ENCODE measurements around the gene AEN. TPM values are rescaled to one million over a fixed set of nuclear protein-coding genes. Genes with fewer than 3 reads are reported as not detected.

The AEN gene
- total and polyA plus RNA-seq, 2 of the 8 experiments (the other 6 are each of a cell fraction or from before 2014, with no cell fraction given) = 112 to 122 TPM

- ChIA-PET POLR2A (ENCODE audit: partially characterized antibody) (interaction anchor here (1.1 to 4.0 kb wide), 4 partner anchors 13 to 141 kb away, joined by 3 to 21 read pairs (median 6); partner anchors contain the start of genes AEN, ISG20, MRPL46 and MRPS11), CTCF (ENCODE audit: partially characterized antibody) (interaction anchor here (0.5 to 2.4 kb wide), 14 partner anchors 9 to 1004 kb away, joined by 3 to 6 read pairs (median 4); partner anchors contain the start of gene ISG20)
- peaks cover 0 to 5% of the 10 kb centered on the region in 2 experiments for H4K20me1 ChIP-seq (replicated peaks in 1 of 2; ENCODE audit: control insufficient read depth in 1 of 2, insufficient read depth in 2 of 2, low read length in 2 of 2)
- H3K36me3 ChIP-seq (ENCODE audit: control insufficient read depth in 2 of 4, insufficient read depth in 4 of 4, low read length in 3 of 4) = no peaks in the 10 kb centered on the region
- no peak overlapping the region for H3K4ac ChIP-seq (replicated peaks; ENCODE audit: insufficient read length, low read depth, low read length)
- WGBS, 2 experiments (ENCODE audit: extremely low coverage in 1 of 2, insufficient coverage in 1 of 2, insufficient read length in 1 of 2, insufficient replicate concordance in 2 of 2, low coverage in 1 of 2, low lambda C conversion rate in 2 of 2, missing lambda C conversion rate in 1 of 2) = 86% methylated on average over 4 of the region's 4 CpGs; no CpG with 5 or more reads in 1 of the 2 experiments
- no peak overlapping the region for H4K91ac ChIP-seq (replicated peaks; ENCODE audit: insufficient read length, low read length)
- no peak overlapping the region for H2BK12ac ChIP-seq (ENCODE audit: low read depth, low read length)
- no peak for FAIRE-seq
- no peak for DNase-seq (ENCODE audit: low read depth in 1 of 2, low spot score in 2 of 2)
- no peak overlapping the region for H3K4me2 ChIP-seq (ENCODE audit: insufficient read depth in 1 of 2, low read depth in 2 of 2, low read length in 2 of 2)
- no peak overlapping the region for H3K56ac ChIP-seq (replicated peaks; ENCODE audit: insufficient read length, low read depth, low read length)
- H3K4me1 ChIP-seq (replicated peaks in 1 of 4; ENCODE audit: control insufficient read depth in 3 of 4, insufficient read depth in 4 of 4, low read length in 3 of 4) = peaks cover 25 to 50% (median 36%) of the 10 kb centered on the region in 4 experiments
- no peaks in the 10 kb centered on the region for H3K79me1 ChIP-seq (ENCODE audit: low read depth, low read length)
- H3K23ac ChIP-seq (ENCODE audit: insufficient read length) = no peak overlapping the region
- no peak overlapping the region for H2AFZ ChIP-seq (ENCODE audit: low read length)
- no peak overlapping the region for H4K8ac ChIP-seq (ENCODE audit: extremely low read depth, insufficient read depth, low read length)
- no peak overlapping the region for H2BK20ac ChIP-seq (ENCODE audit: low read length)
- H3K4me3 ChIP-seq (ENCODE audit: extremely low read depth in 1 of 4, insufficient read depth in 2 of 4, low read depth in 3 of 4, low read length in 4 of 4) = no peak overlapping the region
- H3K27me3 ChIP-seq (replicated peaks in 1 of 4; ENCODE audit: control insufficient read depth in 3 of 4, extremely low read depth in 1 of 4, insufficient read depth in 3 of 4, low read length in 3 of 4) = peaks cover 27 to 47% (median 46%) of the 10 kb centered on the region in 4 experiments
- TF ChIP-seq SP1 (IDR thresholded peaks at IDR 0.05; ENCODE audit: low read depth, low read length) = no peak
- TF ChIP-seq BACH1 (IDR thresholded peaks at IDR 0.05; ENCODE audit: low read length) = peak; percentile 54
- TF ChIP-seq MAFK (IDR thresholded peaks at IDR 0.05; ENCODE audit: low read depth, low read length) = peak; percentile 68
- H3K27ac ChIP-seq (ENCODE audit: low read depth, low read length) = no peak overlapping the region
- no peak overlapping the region for H2AK5ac ChIP-seq (ENCODE audit: low read depth, low read length)
- H2BK5ac ChIP-seq (ENCODE audit: low read depth, low read length) = no peak overlapping the region
- peaks cover 25% of the 10 kb centered on the region; the same call in 1 of the 2 replicates for H3K23me2 ChIP-seq (ENCODE audit: low read depth, low read length)
- no peak overlapping the region for H2BK15ac ChIP-seq (ENCODE audit: low read length)
- no peak overlapping the region for H4K5ac ChIP-seq (ENCODE audit: insufficient read length, low read depth, low read length)
- no peak overlapping the region for H3K18ac ChIP-seq (ENCODE audit: extremely low read depth, low read length)
- 0 out of 7 replicates have a peak overlapping the region, but pooled peaks of 1 of the 4 experiments have one; percentile 14 for H3K9ac ChIP-seq (replicated peaks in 1 of 4; ENCODE audit: extremely low read depth in 1 of 4, low read depth in 3 of 4, low read length in 3 of 4)
- no peak overlapping the region for H2BK120ac ChIP-seq (replicated peaks; ENCODE audit: low read depth, low read length)
- no peaks in the 10 kb centered on the region for H3K79me2 ChIP-seq (ENCODE audit: control insufficient read depth in 1 of 2, insufficient read depth in 2 of 2, low read length in 2 of 2)
- no peaks in the 10 kb centered on the region for H3K9me3 ChIP-seq (ENCODE audit: insufficient read depth in 2 of 2, low read depth in 1 of 2, low read length in 1 of 2)
- no peak overlapping the region for H3K14ac ChIP-seq (ENCODE audit: insufficient read length)
Measured at GRCh38 chr15:88608607-88609181, 12.4 kb upstream of the AEN start.
